Naive B cell (primary cell): ENCODE results near the gene ZNF423. TPM values are rescaled to one million over a fixed set of nuclear protein-coding genes. Genes with fewer than 3 reads are reported as not detected.

Source experiments
- ATAC-seq, 2 donors: fragments of 150-1000 bp; cut with Tn5 transposase; 2 replicates each; pipeline ENCODE4 v1.10.0; 2021; ENCODE audit warnings: low read depth in 2 of 2, mild to moderate bottlenecking in 2 of 2, moderate library complexity in 2 of 2
- DNase-seq: peaks from one replicate; pipeline ENCODE4 v3.0.0; 2022
- H3K27ac Mint-ChIP-seq, 6 donors: one replicate each; pipeline ENCODE4 v1.8.0; 2020 to 2022; ENCODE audit warnings: mild to moderate bottlenecking in 6 of 6, mixed read lengths in 6 of 6, moderate library complexity in 5 of 6, inconsistent platforms in 2 of 6
- H3K27me3 Mint-ChIP-seq, 3 donors: one replicate each; pipeline ENCODE4 v1.8.0; 2021 to 2022; ENCODE audit warnings: mixed read lengths in 3 of 3, mild to moderate bottlenecking in 1 of 3
- H3K36me3 Mint-ChIP-seq, 2 donors: one replicate each; pipeline ENCODE4 v1.8.0; 2020 to 2022; ENCODE audit warnings: mixed read lengths in 2 of 2, inconsistent platforms in 1 of 2, mild to moderate bottlenecking in 1 of 2
- H3K4me1 Mint-ChIP-seq, 3 donors: one replicate each; pipeline ENCODE4 v1.8.0; 2020 to 2022; ENCODE audit warnings: mixed read lengths in 3 of 3, inconsistent platforms in 1 of 3, mild to moderate bottlenecking in 1 of 3, moderate library complexity in 1 of 3
- H3K4me3 Mint-ChIP-seq, 8 donors: one replicate each; pipeline ENCODE4 v1.8.0; 2020 to 2022; ENCODE audit warnings: mild to moderate bottlenecking in 8 of 8, mixed read lengths in 8 of 8, moderate library complexity in 8 of 8, inconsistent platforms in 2 of 8
- H3K9me3 Mint-ChIP-seq, 7 donors: one replicate each; pipeline ENCODE4 v1.8.0; 2020 to 2022; ENCODE audit warnings: mixed read lengths in 7 of 7, mild to moderate bottlenecking in 5 of 7, inconsistent platforms in 2 of 7, moderate library complexity in 1 of 7
- polyA plus RNA-seq, 6 donors: library from polyadenylated mRNA; unstranded; fragments of 300-500 nt; fragmentation: Illumina TruSeq; gene quantifications; one replicate each; pipeline ENCODE4 v1.2.3, GENCODE V29; 2021; ENCODE audit warnings: low read depth in 6 of 6

Gene ZNF423
- polyA plus RNA-seq, 6 donors from 2014 or later = not detected

GRCh38 chr16:49608779-49609178 lies 247.1 kb downstream of the ZNF423 start:
- Mint-ChIP-seq H3K27ac (no peak overlapping the region), H3K9me3 (no peaks in the 10 kb centered on the region), H3K4me3 (no peak overlapping the region), H3K4me1 (no peaks in the 10 kb centered on the region), H3K36me3 (no peaks in the 10 kb centered on the region), H3K27me3 (peaks cover 0 to 3% (median 0%) of the 10 kb centered on the region in 3 donors)
- no peak for DNase-seq
- no peak for ATAC-seq

- ATAC-seq = no peak
- Mint-ChIP-seq H3K4me1 (no peaks in the 10 kb centered on the region), H3K27me3 (peaks cover 0 to 3% (median 0%) of the 10 kb centered on the region in 3 donors), H3K9me3 (no peaks in the 10 kb centered on the region), H3K27ac (peak overlapping the region in 1 of 6 donors; percentile 10), H3K4me3 (no peak overlapping the region), H3K36me3 (no peaks in the 10 kb centered on the region)
- DNase-seq = no peak
These were observed 247.8 kb downstream of the ZNF423 start for GRCh38 chr16:49608098-49608497.

- Mint-ChIP-seq H3K36me3 (no peaks in the 10 kb centered on the region), H3K27me3 (peaks cover 0 to 3% (median 0%) of the 10 kb centered on the region in 3 donors), H3K27ac (no peak overlapping the region), H3K4me3 (no peak overlapping the region), H3K4me1 (no peaks in the 10 kb centered on the region), H3K9me3 (no peaks in the 10 kb centered on the region)
- DNase-seq (no peak), ATAC-seq (no peak)
These were observed 250.2 kb downstream of the ZNF423 start for GRCh38 chr16:49605536-49606254.

GRCh38 chr16:49604602-49605001 lies 251.3 kb downstream of the ZNF423 start:
- H3K27ac Mint-ChIP-seq = no peak overlapping the region
- no peak overlapping the region for H3K4me3 Mint-ChIP-seq
- DNase-seq (no peak), ATAC-seq (no peak)
- H3K27me3 Mint-ChIP-seq = peaks cover 0 to 3% (median 0%) of the 10 kb centered on the region in 3 donors
- H3K36me3 Mint-ChIP-seq = no peaks in the 10 kb centered on the region
- no peaks in the 10 kb centered on the region for H3K4me1 Mint-ChIP-seq
- H3K9me3 Mint-ChIP-seq = no peaks in the 10 kb centered on the region

GRCh38 chr16:49603956-49604355 lies 252.0 kb downstream of the ZNF423 start:
- H3K4me1 Mint-ChIP-seq = no peaks in the 10 kb centered on the region
- H3K27ac Mint-ChIP-seq = no peak overlapping the region
- ATAC-seq (no peak), DNase-seq (no peak)
- H3K4me3 Mint-ChIP-seq = no peak overlapping the region
- H3K27me3 Mint-ChIP-seq = peaks cover 0 to 3% (median 0%) of the 10 kb centered on the region in 3 donors
- no peaks in the 10 kb centered on the region for H3K36me3 Mint-ChIP-seq
- no peaks in the 10 kb centered on the region for H3K9me3 Mint-ChIP-seq

GRCh38 chr16:49602976-49603310 lies 253.0 kb downstream of the ZNF423 start:
- H3K4me3 Mint-ChIP-seq = no peak overlapping the region
- H3K36me3 Mint-ChIP-seq = no peaks in the 10 kb centered on the region
- ATAC-seq = no peak
- no peak overlapping the region for H3K27ac Mint-ChIP-seq
- no peaks in the 10 kb centered on the region for H3K4me1 Mint-ChIP-seq
- H3K27me3 Mint-ChIP-seq = peaks cover 0 to 4% (median 3%) of the 10 kb centered on the region in 3 donors
- no peaks in the 10 kb centered on the region for H3K9me3 Mint-ChIP-seq
- no peak for DNase-seq

GRCh38 chr16:49602201-49602975 lies 253.5 kb downstream of the ZNF423 start:
- no peak for ATAC-seq
- no peaks in the 10 kb centered on the region for H3K9me3 Mint-ChIP-seq
- no peaks in the 10 kb centered on the region for H3K4me1 Mint-ChIP-seq
- no peak overlapping the region for H3K27ac Mint-ChIP-seq
- peaks cover 0 to 6% (median 0%) of the 10 kb centered on the region in 3 donors for H3K27me3 Mint-ChIP-seq
- H3K36me3 Mint-ChIP-seq = no peaks in the 10 kb centered on the region
- H3K4me3 Mint-ChIP-seq = no peak overlapping the region
- no peak for DNase-seq

GRCh38 chr16:49601576-49601975 lies 254.3 kb downstream of the ZNF423 start:
- H3K4me1 Mint-ChIP-seq = no peaks in the 10 kb centered on the region
- H3K4me3 Mint-ChIP-seq = no peak overlapping the region
- no peak for DNase-seq
- H3K36me3 Mint-ChIP-seq = no peaks in the 10 kb centered on the region
- no peak for ATAC-seq
- H3K9me3 Mint-ChIP-seq = no peaks in the 10 kb centered on the region
- no peak overlapping the region for H3K27ac Mint-ChIP-seq
- peaks cover 0 to 6% (median 0%) of the 10 kb centered on the region in 3 donors for H3K27me3 Mint-ChIP-seq

GRCh38 chr16:49600976-49601375 lies 254.9 kb downstream of the ZNF423 start:
- H3K36me3 Mint-ChIP-seq = no peaks in the 10 kb centered on the region
- H3K9me3 Mint-ChIP-seq = no peaks in the 10 kb centered on the region
- H3K4me1 Mint-ChIP-seq = no peaks in the 10 kb centered on the region
- H3K4me3 Mint-ChIP-seq = no peak overlapping the region
- H3K27ac Mint-ChIP-seq = no peak overlapping the region
- no peak for ATAC-seq
- no peak for DNase-seq
- H3K27me3 Mint-ChIP-seq = peaks cover 0 to 6% (median 0%) of the 10 kb centered on the region in 3 donors

GRCh38 chr16:49600536-49600935 lies 255.4 kb downstream of the ZNF423 start:
- H3K27ac Mint-ChIP-seq = no peak overlapping the region
- H3K4me3 Mint-ChIP-seq = no peak overlapping the region
- H3K36me3 Mint-ChIP-seq = no peaks in the 10 kb centered on the region
- DNase-seq (no peak), ATAC-seq (no peak)
- no peaks in the 10 kb centered on the region for H3K4me1 Mint-ChIP-seq
- no peaks in the 10 kb centered on the region for H3K9me3 Mint-ChIP-seq
- H3K27me3 Mint-ChIP-seq = peaks cover 0 to 6% (median 0%) of the 10 kb centered on the region in 3 donors

GRCh38 chr16:49599704-49600103 lies 256.2 kb downstream of the ZNF423 start:
- no peaks in the 10 kb centered on the region for H3K36me3 Mint-ChIP-seq
- H3K4me3 Mint-ChIP-seq = no peak overlapping the region
- no peak overlapping the region for H3K27ac Mint-ChIP-seq
- H3K27me3 Mint-ChIP-seq = peaks cover 0 to 8% (median 0%) of the 10 kb centered on the region in 3 donors
- no peak for DNase-seq
- ATAC-seq = no peak
- H3K4me1 Mint-ChIP-seq = no peaks in the 10 kb centered on the region
- no peaks in the 10 kb centered on the region for H3K9me3 Mint-ChIP-seq

GRCh38 chr16:49599281-49599680 lies 256.6 kb downstream of the ZNF423 start:
- Mint-ChIP-seq H3K9me3 (no peaks in the 10 kb centered on the region), H3K36me3 (no peaks in the 10 kb centered on the region), H3K27me3 (peaks cover 4 to 12% (median 4%) of the 10 kb centered on the region in 3 donors), H3K27ac (no peak overlapping the region), H3K4me3 (no peak overlapping the region), H3K4me1 (no peaks in the 10 kb centered on the region)
- ATAC-seq (no peak), DNase-seq (no peak)

GRCh38 chr16:49598383-49599170 lies 257.3 kb downstream of the ZNF423 start:
- DNase-seq (no peak), ATAC-seq (no peak)
- peaks cover 5 to 16% (median 6%) of the 10 kb centered on the region in 3 donors for H3K27me3 Mint-ChIP-seq
- no peaks in the 10 kb centered on the region for H3K4me1 Mint-ChIP-seq
- no peaks in the 10 kb centered on the region for H3K36me3 Mint-ChIP-seq
- no peaks in the 10 kb centered on the region for H3K9me3 Mint-ChIP-seq
- H3K27ac Mint-ChIP-seq = no peak overlapping the region
- no peak overlapping the region for H3K4me3 Mint-ChIP-seq
